Fibroblast of villous mesenchyme (primary cell): ENCODE data around the gene FAM81B. TPM values are rescaled to one million over a fixed set of nuclear protein-coding genes. Genes with fewer than 3 reads are reported as not detected.

ENCODE experiments used
- total RNA-seq: library from RNA; depleted of rRNA; stranded (reverse); fragments of >200 nt; gene quantifications from 2 replicates; pipeline ENCODE4 v1.2.3, GENCODE V29; 2012

The FAM81B gene
- total RNA-seq, 1 donor = not detected

Other genes starting within 250 kb of the FAM81B start
- 14.7 and 20.9 TPM in 2 replicates for gene MCTP1, start 106.3 kb upstream of the FAM81B start, total RNA-seq
- gene SKIC3, start 163.6 kb downstream of the FAM81B start, total RNA-seq = 144 and 191 TPM in 2 replicates
- gene ARSK, start 163.7 kb downstream of the FAM81B start, total RNA-seq = 12.6 and 21.6 TPM in 2 replicates
- gene GPR150, start 228.7 kb downstream of the FAM81B start, total RNA-seq = 0.32 and 0.43 TPM in 2 replicates